HCT116 (cell line): Measurements from ENCODE around the gene ADCK2. TPM values are rescaled to one million over a fixed set of nuclear protein-coding genes. Genes with fewer than 3 reads are reported as not detected.
A peak's percentile ranks its signal among the peaks of the same experiment; 100 is the strongest.

ENCODE experiments used
- ATAC-seq: fragments of 200-7000 bp; cut with Tn5 transposase; 2 replicates; pipeline ENCODE4 v1.9.1; 2020; ENCODE audit warnings: mild to moderate bottlenecking, moderate library complexity
- BruUV-seq: library from RNA; stranded (reverse); fragments of 400-500 nt; replicated peaks from 2 replicates; lab custom pipeline; 2021; lab: Mats Ljungman, UMichigan
- CTCF ChIA-PET: fragments of 300-600 bp; sonication (Branson Sonifier 250); formaldehyde crosslinking; loops from one replicate; lab custom pipeline; 2021; ENCODE audit warnings: antibody characterized with exemption; lab: Charles Lee
- POLR2A ChIA-PET: fragments of 300-600, 350-600 bp; sonication (Branson Sonifier 250); formaldehyde crosslinking; loops from one replicate; lab custom pipeline; 2021; ENCODE audit warnings: antibody characterized with exemption; lab: Charles Lee
- RAD21 ChIA-PET, 2 experiments: fragments of 300-600 bp; sonication (Branson Sonifier 250); formaldehyde crosslinking; loops; one replicate each; lab custom pipeline; 2023; ENCODE audit warnings: low total read pairs in 2 of 2; ENCODE audit not compliant: uncharacterized antibody in 2 of 2, unreplicated experiment in 2 of 2, low non-redundant PET in 1 of 2; lab: Charles Lee
- DNase-seq: peaks from one replicate; pipeline ENCODE4 v3.0.0-alpha.2; 2010; ENCODE audit warnings: low read depth, low spot score
- H2AFZ ChIP-seq: fragments of 200-600 bp; shearing (Covaris generic), sonication (generic); 2 replicates; pipeline ENCODE4 v1.6.1; 2017; ENCODE audit warnings: low read depth, mixed run types, mixed read lengths, antibody characterized with exemption, low read length; ENCODE audit not compliant: poor library complexity, severe bottlenecking
- H3K27ac ChIP-seq: 2 replicates; pipeline ENCODE4 v1.5.1; 2012; ENCODE audit warnings: low read depth, low read length
- H3K27me3 ChIP-seq: fragments of 200-600 bp; sonication (generic); 2 replicates; pipeline ENCODE4 v1.6.1; 2016; ENCODE audit warnings: mixed run types, low read length, mixed read lengths; ENCODE audit not compliant: insufficient read depth
- H3K36me3 ChIP-seq, 2 experiments: fragments of 200-500 bp in 1 of 2; fragments of 200-600 bp in 1 of 2; sonication (Bioruptor generic) in 1 of 2; sonication (generic) in 1 of 2; 2 replicates each; pipeline versions ENCODE4 v1.5.1 to v1.6.1; 2014 to 2016; ENCODE audit warnings: low read length in 2 of 2, inconsistent platforms in 1 of 2, mixed read lengths in 1 of 2, mixed run types in 1 of 2; ENCODE audit not compliant: insufficient read depth in 2 of 2, control insufficient read depth in 1 of 2
- H3K4me1 ChIP-seq, 2 experiments: fragments of 200-600 bp in 1 of 2; sonication (generic) in 1 of 2; 2 replicates each; pipeline versions ENCODE4 v1.5.1 to v1.6.1; 2012 to 2017; ENCODE audit warnings: low read length in 2 of 2, inconsistent platforms in 1 of 2, mild to moderate bottlenecking in 1 of 2, mixed read lengths in 1 of 2, mixed run types in 1 of 2, moderate library complexity in 1 of 2; ENCODE audit not compliant: insufficient read depth in 2 of 2, control insufficient read depth in 1 of 2
- H3K4me2 ChIP-seq: fragments of 200-600 bp; sonication (generic); 2 replicates; pipeline ENCODE4 v1.6.1; 2017; ENCODE audit warnings: mixed run types, low read length, mixed read lengths
- H3K4me3 ChIP-seq, 2 experiments: fragments of 200-600 bp in 1 of 2; sonication (generic) in 1 of 2; replicated peaks in 1 of 2; 2 replicates each; pipeline ENCODE4 v1.5.1; 2011 to 2016; ENCODE audit warnings: low read length in 2 of 2, control low read depth in 1 of 2, low read depth in 1 of 2, mild to moderate bottlenecking in 1 of 2, mixed read lengths in 1 of 2, mixed run types in 1 of 2
- H3K79me2 ChIP-seq: fragments of 200-600 bp; sonication (generic); 2 replicates; pipeline ENCODE4 v1.6.1; 2017; ENCODE audit warnings: mild to moderate bottlenecking, mixed run types, low read length, moderate library complexity, mixed read lengths; ENCODE audit not compliant: insufficient read depth
- H3K9ac ChIP-seq: fragments of 200-600 bp; sonication (generic); 2 replicates; pipeline ENCODE4 v1.6.1; 2016; ENCODE audit warnings: low read length, mixed read lengths
- H3K9me2 ChIP-seq: fragments of 200-600 bp; sonication (generic), shearing (Covaris generic); 2 replicates; pipeline ENCODE4 v1.6.1; 2017; ENCODE audit warnings: mixed run types, mild to moderate bottlenecking, moderate library complexity; ENCODE audit not compliant: insufficient read depth
- H3K9me3 ChIP-seq, 2 experiments: fragments of 200-500 bp in 1 of 2; fragments of 200-600 bp in 1 of 2; sonication (Bioruptor generic) in 1 of 2; sonication (generic) in 1 of 2; 2 replicates each; pipeline ENCODE4 v1.6.1; 2014 to 2017; ENCODE audit warnings: low read length in 2 of 2, mixed read lengths in 2 of 2, inconsistent platforms in 1 of 2, low read depth in 1 of 2, mild to moderate bottlenecking in 1 of 2, mixed run types in 1 of 2, moderate library complexity in 1 of 2; ENCODE audit not compliant: control insufficient read depth in 1 of 2, insufficient read depth in 1 of 2
- H4K20me1 ChIP-seq: fragments of 200-600 bp; sonication (generic), shearing (Covaris generic); 2 replicates; pipeline ENCODE4 v1.6.1; 2017; ENCODE audit warnings: mixed run types, mild to moderate bottlenecking, moderate library complexity; ENCODE audit not compliant: insufficient read depth
- ATF3 ChIP-seq: IDR thresholded peaks from 2 replicates; pipeline ENCODE4 v1.6.1; 2012
- CBX3 ChIP-seq: IDR thresholded peaks from 2 replicates; pipeline ENCODE4 v1.6.1; 2012; ENCODE audit warnings: low read depth
- ELF1 ChIP-seq: IDR thresholded peaks from 2 replicates; pipeline ENCODE4 v1.6.1; 2012; ENCODE audit warnings: low read depth, borderline replicate concordance
- POLR2AphosphoS5 ChIP-seq: IDR thresholded peaks from 2 replicates; pipeline ENCODE4 v1.6.1; 2011; ENCODE audit warnings: mild to moderate bottlenecking, low read depth, low read length, moderate library complexity
- TCF7L2 ChIP-seq: IDR thresholded peaks from 2 replicates; pipeline ENCODE4 v1.7.0; 2011; ENCODE audit warnings: borderline replicate concordance, inconsistent platforms; ENCODE audit not compliant: insufficient read depth, insufficient read length; ENCODE audit errors: extremely low read depth
- intact Hi-C: fragments of 100-400 bp; cut with micrococcal nuclease; formaldehyde crosslinking; loops from 2 replicates; pipeline ENCODE4 v1.10.0; 2022
- total RNA-seq: library from RNA; stranded (reverse); gene quantifications from one replicate; pipeline ENCODE4 v1.2.1, GENCODE V29; 2021; ENCODE audit not compliant: unreplicated experiment

The ADCK2 gene
- total RNA-seq, 1 experiment from 2014 or later, result 16.9 TPM

GRCh38 chr7:140673774-140674155 lies 1.0 kb downstream of the ADCK2 start (continued):
- no peak for TF ChIP-seq ELF1
- no peak for TF ChIP-seq ATF3
- no peak for TF ChIP-seq TCF7L2

DNA sequence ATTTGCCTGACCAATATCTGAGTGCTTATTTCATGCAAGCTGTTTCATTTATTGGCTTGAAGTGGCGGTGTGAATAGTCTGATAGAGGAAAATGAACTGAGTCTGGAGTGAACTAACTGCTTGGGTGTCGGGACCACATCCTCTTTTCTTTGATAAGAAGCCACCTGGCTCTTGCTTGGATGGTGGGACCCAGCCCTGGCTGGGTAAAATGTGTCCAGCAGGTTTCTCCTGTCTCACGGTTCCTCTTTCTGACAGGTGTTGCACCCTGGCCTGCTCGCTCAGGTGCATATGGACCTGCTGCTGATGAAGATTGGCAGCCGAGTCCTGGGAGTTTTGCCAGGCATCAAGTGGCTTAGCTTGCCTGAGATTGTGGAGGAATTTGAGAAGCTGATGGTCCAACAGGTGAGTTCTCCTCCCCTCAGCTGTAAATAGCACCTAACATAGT lies 1.6 kb downstream of the ADCK2 start:
- H2AFZ ChIP-seq, result no peak overlapping the region
- H3K27ac ChIP-seq, result no peak overlapping the region
- intact Hi-C loops, result loop anchor here (5.0 kb wide), 1 partner anchor 858 kb away; no protein-coding TSS in a partner anchor
- H3K4me1 ChIP-seq, result peaks cover 9 to 27% of the 10 kb centered on the region in 2 experiments
- no peaks in the 10 kb centered on the region for H3K36me3 ChIP-seq
- ChIA-PET RAD21 (interaction anchor here in 1 of 2 experiments (0.6 kb wide), 1 partner anchor 73 kb away, joined by 4 read pairs; no protein-coding TSS in a partner anchor), CTCF (interaction anchor here (1.2 to 1.5 kb wide), 4 partner anchors 13 to 546 kb away, joined by 4 read pairs; no protein-coding TSS in a partner anchor), POLR2A (interaction anchor here (1.2 kb wide), 1 partner anchor 17 kb away, joined by 3 read pairs; no protein-coding TSS in a partner anchor)
- BruUV-seq, result no TSS peak
- no peaks in the 10 kb centered on the region for H3K9me3 ChIP-seq
- no peaks in the 10 kb centered on the region for H4K20me1 ChIP-seq
- H3K27me3 ChIP-seq, result no peaks in the 10 kb centered on the region
- ATAC-seq (no peak), DNase-seq (no peak)
- H3K9me2 ChIP-seq, result no peaks in the 10 kb centered on the region
- H3K79me2 ChIP-seq, result no peaks in the 10 kb centered on the region
- H3K4me3 ChIP-seq, result no peak overlapping the region
- no peak overlapping the region for H3K9ac ChIP-seq
- TF ChIP-seq POLR2AphosphoS5, result no peak
- no peak for TF ChIP-seq CBX3
- no peak for TF ChIP-seq ELF1
- H3K4me2 ChIP-seq, result peak overlapping the region; percentile 97
